Heart left ventricle (tissue), 16 donors: ENCODE data around the gene QRICH1. TPM values are rescaled to one million over a fixed set of nuclear protein-coding genes. Genes with fewer than 3 reads are reported as not detected.
A peak's percentile ranks its signal among the peaks of the same experiment; 100 is the strongest.

ENCODE experiments used
- ATAC-seq, 4 donors: fragments of 200-7000 bp; cut with Tn5 transposase; one replicate each; pipeline ENCODE4 v1.9.1; 2020 to 2022; ENCODE audit warnings: moderate library complexity in 4 of 4, mild to moderate bottlenecking in 3 of 4, moderate number of reproducible peaks in 1 of 4
- DNase-seq, 5 donors: peaks; one replicate each; pipeline ENCODE4 v3.0.0-alpha.2; 2020
- H3K27ac ChIP-seq, 12 donors: fragments of 200-600 bp; sonication (generic) in 4 of 12; one replicate each; pipeline versions ENCODE4 v1.5.0 to v1.8.0; 2016 to 2022; ENCODE audit warnings: mild to moderate bottlenecking in 2 of 12
- H3K27me3 ChIP-seq, 9 donors: fragments of 200-600 bp; sonication (generic) in 2 of 9; one replicate each; pipeline versions ENCODE4 v1.5.1 to v1.8.0; 2016 to 2022; ENCODE audit warnings: mild to moderate bottlenecking in 3 of 9
- H3K36me3 ChIP-seq, 9 donors: fragments of 200-600 bp; sonication (generic) in 2 of 9; one replicate each; pipeline versions ENCODE4 v1.5.0 to v1.8.0; 2018 to 2022; ENCODE audit warnings: mild to moderate bottlenecking in 2 of 9
- H3K4me1 ChIP-seq, 12 donors: fragments of 200-600 bp; sonication (generic) in 4 of 12; one replicate each; pipeline versions ENCODE4 v1.5.0 to v1.8.0; 2016 to 2022; ENCODE audit warnings: mild to moderate bottlenecking in 3 of 12
- H3K4me3 ChIP-seq, 12 donors: fragments of 200-600 bp; sonication (generic) in 4 of 12; one replicate each; pipeline versions ENCODE4 v1.5.0 to v1.8.0; 2017 to 2022; ENCODE audit warnings: mild to moderate bottlenecking in 9 of 12, moderate library complexity in 4 of 12
- H3K9me3 ChIP-seq, 12 donors: fragments of 200-600 bp; sonication (generic) in 4 of 12; one replicate each; pipeline versions ENCODE4 v1.5.0 to v1.8.0; 2016 to 2022; ENCODE audit warnings: mild to moderate bottlenecking in 1 of 12
- POLR2A ChIP-seq, 2 donors: fragments of 450-650 bp; IDR thresholded peaks; one replicate each; pipeline ENCODE4 v1.6.1; 2017; ENCODE audit warnings: antibody characterized with exemption in 2 of 2, mild to moderate bottlenecking in 2 of 2, moderate library complexity in 2 of 2
- WGBS, 4 donors: extraction: QIAGEN DNeasy Blood & Tissue Kit in 2 of 4; methylation state at CpG; one replicate each; pipeline versions ENCODE4 v1.1.5 to v1.1.7; 2013 to 2018; 5-methylcytosine and 5-hydroxymethylcytosine counted together
- intact Hi-C, 10 donors: fragments of 100-400 bp; cut with DNase I; formaldehyde crosslinking; loops; one replicate each; pipeline versions ENCODE4 v1.11.1 to v1.14.2; 2022
- polyA plus RNA-seq, 2 donors: library from polyadenylated mRNA; stranded (reverse); fragments of 200-250 nt; gene quantifications; one replicate each; pipeline ENCODE4 v1.2.3, GENCODE V29; 2013
- total RNA-seq, 9 donors: library from RNA; depleted of rRNA in 2 of 9; stranded (reverse); fragments of >200 nt in 2 of 9; fragmentation: NEBNext Ultra II Directional in 3 of 9; extraction: Animal tissue kit (Norgen Biotek cat#: 25700) in 3 of 9; gene quantifications; one replicate each; pipeline versions ENCODE4 v1.1.0 to v1.2.4, GENCODE V29; 2016 to 2023
- TF ChIP-seq, protein P1 (sequence below), 12 donors: fragments of 200-600 bp; sonication (generic) in 4 of 12; IDR thresholded peaks; one replicate each; pipeline versions ENCODE4 v1.5.0 to v1.8.0; 2018 to 2022; ENCODE audit warnings: antibody characterized with exemption in 12 of 12, mild to moderate bottlenecking in 5 of 12
- donor health status: ischemic (EF 13 %, LVEDD 7.1; RV severe dilation, severe dysfunction).
- donor health status: healthy with polysubstance abuse.
- donor health status: DM: no; HTN: yes; CAD: no.
- donor health status: DM: no; HTN: no; CAD: no.
- donor health status: ischemic (EF 25% LVEDD 6.9; RV normal size, moderate dysfunction).
- donor health status: ischemic (EF 25% LVEDD 5.7; RV mildly dilated, moderate dysfunction).
- donor health status: healthy.
- donor health status: DM: yes; HTN: yes; CAD: no.
- donor health status: ischemic (EF 35%, LVEDD 5.7; RV mildly dilated, moderate dysfunction).
- donor health status: nonischemic (EF 11% LVEDD 7.7; RV severe dilation, severe dysfunction).
- donor health status: DM: yes; HTN: yes; CAD: no.
- donor health status: PGD.
- donor health status: ischemic (EF 29% LVEDD 5.4; RV normal size, mild dysfunction).
- donor health status: nonischemic (EF 23%, LVEDD 6.1; RV moderate dilation, normal function).

The QRICH1 gene
- total and polyA plus RNA-seq, 11 donors = 20.0 to 91.6 (median 54.9) TPM

GRCh38 chr3:49013738-49014660 is 79.9 kb downstream of the QRICH1 start:
- no peak for ATAC-seq
- Histone ChIP-seq H3K27ac (peak overlapping the region in 1 of 12 donors; percentile 61), H3K9me3 (no peaks in the 10 kb centered on the region), H3K36me3 (peaks cover 0 to 57% (median 39%) of the 10 kb centered on the region in 9 donors), H3K27me3 (no peaks in the 10 kb centered on the region), H3K4me3 (no peak overlapping the region), H3K4me1 (peaks cover 0 to 31% (median 22%) of the 10 kb centered on the region in 12 donors)
- TF ChIP-seq POLR2A (IDR thresholded peaks at IDR 0.05) = no peak
- TF ChIP-seq, protein P1, sequence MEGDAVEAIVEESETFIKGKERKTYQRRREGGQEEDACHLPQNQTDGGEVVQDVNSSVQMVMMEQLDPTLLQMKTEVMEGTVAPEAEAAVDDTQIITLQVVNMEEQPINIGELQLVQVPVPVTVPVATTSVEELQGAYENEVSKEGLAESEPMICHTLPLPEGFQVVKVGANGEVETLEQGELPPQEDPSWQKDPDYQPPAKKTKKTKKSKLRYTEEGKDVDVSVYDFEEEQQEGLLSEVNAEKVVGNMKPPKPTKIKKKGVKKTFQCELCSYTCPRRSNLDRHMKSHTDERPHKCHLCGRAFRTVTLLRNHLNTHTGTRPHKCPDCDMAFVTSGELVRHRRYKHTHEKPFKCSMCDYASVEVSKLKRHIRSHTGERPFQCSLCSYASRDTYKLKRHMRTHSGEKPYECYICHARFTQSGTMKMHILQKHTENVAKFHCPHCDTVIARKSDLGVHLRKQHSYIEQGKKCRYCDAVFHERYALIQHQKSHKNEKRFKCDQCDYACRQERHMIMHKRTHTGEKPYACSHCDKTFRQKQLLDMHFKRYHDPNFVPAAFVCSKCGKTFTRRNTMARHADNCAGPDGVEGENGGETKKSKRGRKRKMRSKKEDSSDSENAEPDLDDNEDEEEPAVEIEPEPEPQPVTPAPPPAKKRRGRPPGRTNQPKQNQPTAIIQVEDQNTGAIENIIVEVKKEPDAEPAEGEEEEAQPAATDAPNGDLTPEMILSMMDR (IDR thresholded peaks at IDR 0.05) = peak in 10 of 12 donors; percentile 17 to 51 (median 38)
- intact Hi-C loops = no loop called here
- 84 to 85% (median 85%) methylated on average over 15 to 24 of the region's 24 CpGs for WGBS, 4 donors
- DNase-seq = peak in 1 of 5 donors; percentile 35

GRCh38 chr3:49013113-49013737 is 80.6 kb downstream of the QRICH1 start:
- WGBS, 4 donors = 80 to 84% (median 81%) methylated on average over 14 to 19 of the region's 19 CpGs
- intact Hi-C loops = no loop called here
- peak overlapping the region in 9 of 12 donors; percentile 49 to 69 (median 54) for H3K27ac ChIP-seq
- ATAC-seq (no peak), DNase-seq (peak in 1 of 5 donors; percentile 5)
- no peaks in the 10 kb centered on the region for H3K27me3 ChIP-seq
- H3K4me1 ChIP-seq = peaks cover 0 to 32% (median 20%) of the 10 kb centered on the region in 12 donors
- H3K36me3 ChIP-seq = peaks cover 0 to 57% (median 39%) of the 10 kb centered on the region in 9 donors
- no peak overlapping the region for H3K4me3 ChIP-seq
- H3K9me3 ChIP-seq = no peaks in the 10 kb centered on the region
- no peak for TF ChIP-seq POLR2A (IDR thresholded peaks at IDR 0.05)
- TF ChIP-seq, protein P1 (IDR thresholded peaks at IDR 0.05) = no peak

DNA sequence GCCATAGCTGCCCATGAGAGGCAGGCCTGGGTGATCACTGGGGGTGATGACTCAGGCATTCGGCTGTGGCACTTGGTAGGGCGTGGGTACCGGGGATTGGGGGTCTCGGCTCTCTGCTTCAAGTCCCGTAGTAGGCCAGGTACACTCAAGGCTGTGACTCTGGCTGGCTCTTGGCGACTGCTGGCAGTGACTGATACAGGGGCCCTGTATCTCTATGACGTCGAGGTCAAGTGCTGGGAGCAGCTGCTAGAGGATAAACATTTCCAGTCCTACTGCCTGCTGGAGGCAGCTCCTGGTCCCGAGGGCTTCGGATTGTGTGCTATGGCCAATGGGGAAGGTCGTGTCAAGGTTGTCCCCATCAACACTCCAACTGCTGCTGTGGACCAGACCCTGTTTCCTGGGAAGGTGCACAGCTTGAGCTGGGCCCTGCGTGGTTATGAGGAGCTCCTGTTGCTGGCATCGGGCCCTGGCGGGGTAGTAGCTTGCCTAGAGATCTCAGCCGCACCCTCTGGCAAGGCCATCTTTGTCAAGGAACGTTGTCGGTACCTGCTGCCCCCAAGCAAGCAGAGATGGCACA is 81.3 kb downstream of the QRICH1 start:
- DNase-seq (peak in 2 of 5 donors; percentile 53 to 63), ATAC-seq (peak; percentile 19 to 32 (median 24))
- H3K9me3 ChIP-seq = no peaks in the 10 kb centered on the region
- no peak overlapping the region for H3K4me3 ChIP-seq
- no peaks in the 10 kb centered on the region for H3K27me3 ChIP-seq
- H3K4me1 ChIP-seq = peaks cover 0 to 33% (median 20%) of the 10 kb centered on the region in 12 donors
- intact Hi-C loops = no loop called here
- 50 to 75% (median 59%) methylated on average over 9 to 17 of the region's 17 CpGs for WGBS, 4 donors
- peak overlapping the region in 9 of 12 donors; percentile 49 to 69 (median 54) for H3K27ac ChIP-seq
- TF ChIP-seq, protein P1 (IDR thresholded peaks at IDR 0.05) = no peak
- no peak for TF ChIP-seq POLR2A (IDR thresholded peaks at IDR 0.05)
- H3K36me3 ChIP-seq = peaks cover 0 to 57% (median 39%) of the 10 kb centered on the region in 9 donors
